ENCODE data around the gene NOTCH1.
"Not testable (repeated sequence)": the region's sequence is repeated elsewhere in the genome, so short reads cannot be mapped to it uniquely, and the experiment has no call there.

Gene NOTCH1

DNA sequence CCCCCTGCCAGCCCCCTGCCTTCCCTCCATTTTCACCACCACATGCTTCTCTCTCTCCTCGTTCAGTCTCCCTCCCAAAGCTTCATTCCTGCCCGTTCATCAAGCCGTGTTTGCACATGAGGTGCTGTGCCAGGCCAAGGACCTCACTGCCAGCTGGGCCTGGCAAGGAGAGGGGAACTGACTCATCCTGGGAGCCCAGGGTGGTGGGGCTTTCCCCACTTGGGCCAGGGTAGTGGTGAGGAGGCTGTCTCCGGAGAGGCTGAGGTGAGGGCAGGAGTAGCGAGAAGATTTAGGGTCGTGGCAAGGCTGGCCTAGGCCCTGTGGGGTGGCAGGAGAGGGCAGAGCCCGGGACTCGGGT, 30.4 kb upstream of the NOTCH1 start:
- TF ChIP-seq, protein P1, sequence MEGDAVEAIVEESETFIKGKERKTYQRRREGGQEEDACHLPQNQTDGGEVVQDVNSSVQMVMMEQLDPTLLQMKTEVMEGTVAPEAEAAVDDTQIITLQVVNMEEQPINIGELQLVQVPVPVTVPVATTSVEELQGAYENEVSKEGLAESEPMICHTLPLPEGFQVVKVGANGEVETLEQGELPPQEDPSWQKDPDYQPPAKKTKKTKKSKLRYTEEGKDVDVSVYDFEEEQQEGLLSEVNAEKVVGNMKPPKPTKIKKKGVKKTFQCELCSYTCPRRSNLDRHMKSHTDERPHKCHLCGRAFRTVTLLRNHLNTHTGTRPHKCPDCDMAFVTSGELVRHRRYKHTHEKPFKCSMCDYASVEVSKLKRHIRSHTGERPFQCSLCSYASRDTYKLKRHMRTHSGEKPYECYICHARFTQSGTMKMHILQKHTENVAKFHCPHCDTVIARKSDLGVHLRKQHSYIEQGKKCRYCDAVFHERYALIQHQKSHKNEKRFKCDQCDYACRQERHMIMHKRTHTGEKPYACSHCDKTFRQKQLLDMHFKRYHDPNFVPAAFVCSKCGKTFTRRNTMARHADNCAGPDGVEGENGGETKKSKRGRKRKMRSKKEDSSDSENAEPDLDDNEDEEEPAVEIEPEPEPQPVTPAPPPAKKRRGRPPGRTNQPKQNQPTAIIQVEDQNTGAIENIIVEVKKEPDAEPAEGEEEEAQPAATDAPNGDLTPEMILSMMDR (IDR thresholded peaks at IDR 0.05; ENCODE audit: low read depth, low read length), result no peak
- DNase-seq (ENCODE audit: extremely low read depth, low read depth), result no peak

DNA sequence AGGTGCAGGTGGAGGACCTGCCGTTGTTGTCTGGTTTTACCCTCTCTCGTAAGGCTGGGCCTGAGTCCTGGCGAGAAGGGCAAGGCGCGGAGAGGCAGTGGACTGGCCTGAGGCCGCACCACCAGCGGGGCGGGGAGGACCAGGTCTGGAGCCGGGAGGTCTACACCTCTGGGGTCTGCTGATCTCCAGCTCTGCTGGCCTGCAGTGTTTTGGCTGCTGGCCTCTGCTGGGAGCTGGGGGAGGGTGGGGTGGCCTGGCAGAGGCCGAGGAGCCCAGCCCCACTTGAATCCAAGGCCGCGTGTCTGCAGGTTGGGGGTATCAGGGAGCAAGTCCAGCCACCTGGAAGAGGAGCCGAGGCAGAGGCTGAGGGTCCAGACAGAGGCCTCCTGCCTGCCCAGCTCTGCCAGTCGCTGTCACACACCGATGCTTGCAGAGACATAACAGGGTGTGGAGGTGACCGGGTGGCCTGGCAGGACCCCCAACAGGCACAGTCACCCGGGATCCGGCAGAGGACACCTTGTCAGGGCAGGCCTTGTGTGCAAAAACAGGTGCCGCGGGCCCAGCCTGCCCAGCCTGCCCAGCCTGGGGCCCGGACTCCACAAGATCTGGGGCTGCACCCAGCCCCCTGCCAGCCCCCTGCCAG, 29.9 kb upstream of the NOTCH1 start:
- TF ChIP-seq, protein P1 (IDR thresholded peaks at IDR 0.05; ENCODE audit: low read depth, low read length), result no peak
- DNase-seq (ENCODE audit: extremely low read depth, low read depth), result no peak

DNA sequence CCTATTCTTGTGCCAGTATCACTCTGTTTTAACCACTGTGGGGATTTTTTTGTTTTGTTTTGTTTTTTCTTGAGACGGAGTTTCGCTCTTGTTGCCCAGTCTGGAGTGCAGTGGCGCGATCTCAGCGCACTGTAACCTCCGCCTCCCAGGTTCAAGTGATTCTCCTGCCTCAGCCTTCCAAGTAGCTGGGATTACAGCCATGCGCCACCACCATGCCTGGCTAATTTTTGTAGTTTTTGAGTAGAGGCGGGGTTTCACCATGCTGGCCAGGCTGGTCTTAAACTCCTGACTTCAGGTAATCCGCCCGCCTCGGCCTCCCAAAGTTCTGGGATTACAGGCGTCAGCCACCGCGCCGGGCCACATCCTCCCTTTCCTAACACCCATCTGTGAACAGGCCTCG, 28.8 kb upstream of the NOTCH1 start:
- DNase-seq (ENCODE audit: extremely low read depth, low read depth), result not testable (repeated sequence)

DNA sequence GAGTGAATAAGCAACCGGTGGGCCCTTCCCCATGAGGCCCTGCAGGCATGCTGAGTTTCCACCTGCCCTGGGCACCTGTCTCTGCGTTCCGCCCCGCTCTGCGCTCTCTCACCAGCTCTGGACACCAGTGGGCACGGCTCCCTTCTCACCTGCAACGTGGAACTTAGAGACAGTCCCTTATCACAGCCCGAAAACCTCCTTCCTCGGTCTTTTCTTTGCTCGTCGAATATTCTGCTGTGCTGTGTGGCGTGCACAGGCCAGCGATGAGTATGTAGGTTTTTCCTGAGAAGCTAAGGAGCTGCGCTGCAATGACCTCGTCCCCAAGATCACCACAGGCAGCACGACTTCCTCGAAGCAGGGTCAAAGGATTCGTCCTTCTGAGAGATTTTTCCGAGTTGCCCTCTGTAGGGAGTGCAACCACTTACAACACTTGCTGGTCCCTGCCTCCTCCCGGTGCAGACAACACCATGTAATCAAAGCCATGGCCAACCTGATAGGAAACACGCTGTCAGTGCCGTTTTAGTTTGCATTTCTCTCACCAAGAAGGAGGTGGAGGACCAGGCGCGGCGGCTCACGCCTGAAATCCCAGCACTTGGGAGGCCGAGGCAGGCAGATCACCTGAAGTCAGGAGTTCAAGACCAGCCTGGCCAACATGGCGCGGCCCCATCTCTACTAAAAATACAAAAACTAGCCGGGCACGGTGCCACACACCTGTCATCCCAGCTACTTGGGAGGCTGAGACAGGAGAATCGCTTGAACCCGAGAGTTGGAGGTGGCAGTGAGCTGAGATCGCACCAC, 27.2 kb upstream of the NOTCH1 start:
- DNase-seq (ENCODE audit: extremely low read depth, low read depth), result no peak
- TF ChIP-seq, protein P1 (IDR thresholded peaks at IDR 0.05; ENCODE audit: low read depth, low read length), result no peak

DNA sequence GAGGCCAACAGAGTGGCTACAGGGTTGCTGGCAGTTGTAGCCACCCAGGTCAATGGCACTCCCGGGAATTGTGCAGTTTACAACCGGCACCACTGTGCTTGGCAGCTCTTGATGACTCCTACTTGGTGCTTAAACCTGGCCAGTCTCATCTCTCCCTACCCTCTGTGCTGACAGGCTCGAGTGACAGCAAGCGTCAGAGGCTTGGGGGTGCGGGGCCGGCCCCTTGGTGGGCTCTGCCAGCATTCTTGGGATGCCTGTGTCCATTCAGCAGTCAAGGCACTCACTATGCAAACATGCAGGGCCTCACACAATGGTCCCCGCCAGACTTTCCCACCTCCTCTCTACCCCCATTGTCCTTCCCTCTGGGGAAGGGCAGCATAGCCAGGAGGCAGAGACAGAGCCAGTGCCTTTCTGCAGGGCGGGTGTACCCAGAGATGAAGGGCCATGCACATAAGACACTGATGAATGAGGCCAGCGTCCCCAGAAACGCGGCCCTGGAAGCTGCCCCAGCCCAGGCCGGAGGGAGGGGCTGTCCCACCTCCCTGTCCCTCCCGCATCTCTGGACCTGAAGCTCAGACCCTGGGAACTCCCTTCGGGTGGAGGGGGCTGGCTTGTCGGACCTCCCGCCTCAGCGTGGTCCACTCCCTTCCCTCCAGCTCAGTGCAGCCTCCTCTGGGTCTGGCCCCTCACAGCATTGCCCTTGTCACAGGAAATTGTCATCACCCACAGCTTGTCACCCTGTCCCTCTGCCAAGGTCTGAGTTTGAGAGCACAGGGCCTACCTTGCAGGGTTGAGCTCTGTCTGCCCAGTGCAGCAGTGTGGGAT, 26.4 kb upstream of the NOTCH1 start:
- DNase-seq (ENCODE audit: extremely low read depth, low read depth), result no peak
- TF ChIP-seq, protein P1 (IDR thresholded peaks at IDR 0.05; ENCODE audit: low read depth, low read length), result no peak

DNA sequence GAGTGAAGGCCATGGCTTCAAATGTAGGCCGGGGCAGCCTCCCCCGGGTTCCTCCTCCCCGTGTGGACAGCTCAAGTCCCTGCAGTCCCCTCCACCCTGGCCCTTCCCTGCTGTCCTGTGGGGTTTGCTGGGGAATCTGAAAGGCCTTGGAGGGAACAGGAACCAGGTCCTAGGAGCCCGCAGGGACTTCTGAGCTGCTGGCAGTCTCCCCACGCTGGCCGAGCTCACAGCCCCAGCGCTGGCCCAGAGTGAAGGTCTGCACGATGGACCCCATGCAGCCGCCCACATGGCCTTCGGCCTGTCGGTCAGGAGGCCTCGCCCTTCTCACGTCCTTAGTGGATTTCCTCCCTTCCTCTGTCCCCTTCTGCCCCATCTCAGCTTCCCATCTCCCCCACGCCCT, 25.7 kb upstream of the NOTCH1 start:
- TF ChIP-seq, protein P1 (IDR thresholded peaks at IDR 0.05; ENCODE audit: low read depth, low read length), result no peak
- no peak for DNase-seq (ENCODE audit: extremely low read depth, low read depth)

DNA sequence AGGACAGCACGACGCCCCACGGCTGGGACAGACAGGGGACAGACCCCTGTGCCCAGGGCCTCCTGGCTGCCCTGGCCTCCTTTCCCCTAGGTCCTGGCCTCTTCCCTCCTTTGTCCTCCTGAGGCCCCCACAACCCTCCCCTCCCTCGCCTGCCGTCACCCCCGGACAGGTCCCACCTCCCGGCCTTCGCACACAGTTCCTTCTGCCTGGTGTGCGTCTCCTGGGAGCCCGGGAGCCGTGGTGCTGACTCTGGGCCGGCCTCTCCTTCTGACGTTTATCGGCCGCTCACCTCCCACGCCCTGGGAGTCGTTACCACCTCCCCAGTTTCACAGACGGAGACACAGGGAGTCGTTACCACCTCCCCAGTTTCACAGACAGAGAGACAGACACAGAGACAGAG, 25.1 kb upstream of the NOTCH1 start:
- DNase-seq (ENCODE audit: extremely low read depth, low read depth), result no peak
- TF ChIP-seq, protein P1 (IDR thresholded peaks at IDR 0.05; ENCODE audit: low read depth, low read length), result no peak

Data from AG09319 (cell line).